Stimulated activated CD4-positive, alpha-beta T cell treated with anti-CD3 and anti-CD28 coated beads, Interleukin-12 subunit alpha, Interleukin-12 subunit beta, amount 100 ng/mL, for 4 hours (primary cell): ENCODE results near the gene CACNA1A.
"Not testable (repeated sequence)": the region's sequence is repeated elsewhere in the genome, so short reads cannot be mapped to it uniquely, and the experiment has no call there.

ENCODE experiments used
- DNase-seq: peaks from one replicate; pipeline ENCODE4 v3.0.0-alpha.2; 2020

The CACNA1A gene

DNA sequence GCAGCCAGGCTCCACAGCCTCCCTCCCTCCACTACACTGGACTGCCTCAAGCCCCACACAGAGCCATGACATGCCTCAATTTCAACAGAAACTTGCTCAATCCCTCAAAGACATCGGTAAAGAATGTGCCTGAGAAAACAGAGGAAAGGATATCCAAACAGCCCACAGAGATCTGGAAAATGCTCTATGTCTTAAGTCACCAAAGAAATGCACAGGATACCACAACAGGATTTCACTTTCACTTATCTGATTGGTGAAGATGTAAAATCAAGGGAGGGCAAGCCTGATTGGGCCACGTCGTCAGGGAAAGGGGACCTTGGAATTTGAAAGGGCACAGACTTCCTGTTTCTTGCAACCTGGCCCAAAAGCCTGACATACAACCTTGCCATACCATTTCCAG, 14.2 kb downstream of the CACNA1A start:
- DNase-seq, result no peak

GRCh38 chr19:13487985-13488384, 18.3 kb downstream of the CACNA1A start:
- DNase-seq, result no peak

DNA sequence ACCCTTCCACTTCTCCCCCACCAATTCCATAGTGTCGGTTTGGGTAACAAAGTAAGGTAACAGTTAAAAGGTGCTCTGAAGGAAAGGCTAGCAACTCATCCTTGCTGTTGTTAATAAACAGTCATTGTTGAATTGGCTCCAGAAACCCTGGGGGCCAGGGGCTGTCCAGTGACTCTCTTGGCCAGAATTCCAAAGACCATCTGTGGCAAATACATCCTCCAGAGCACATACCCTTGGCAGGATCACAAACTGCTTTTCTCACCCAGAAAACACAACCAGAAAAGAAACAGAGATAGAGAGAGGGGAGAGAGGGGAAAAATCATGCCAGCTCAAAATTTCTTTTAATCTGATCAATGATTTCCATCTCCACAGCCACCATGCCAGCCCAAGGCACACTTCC, 22.1 kb downstream of the CACNA1A start:
- no peak for DNase-seq

DNA sequence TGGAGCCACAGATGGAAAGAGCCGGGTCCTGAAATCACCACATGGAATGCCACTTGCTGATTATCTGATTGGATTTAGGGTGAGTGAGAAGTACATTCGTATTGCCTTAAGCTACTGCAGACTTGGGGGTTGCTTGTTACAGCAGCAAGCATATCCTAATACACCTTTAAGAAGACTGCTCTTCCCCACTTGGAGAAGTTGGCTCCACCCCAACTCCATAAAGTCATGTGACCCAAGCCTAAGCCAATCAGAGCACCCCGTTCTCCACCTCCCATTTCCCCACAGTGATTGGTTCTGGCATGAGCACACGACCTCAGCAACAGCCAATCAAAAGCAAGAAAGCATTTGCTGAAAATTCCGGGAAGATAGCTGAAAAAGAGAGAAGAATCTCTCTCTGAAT, 23.1 kb downstream of the CACNA1A start:
- no peak for DNase-seq

DNA sequence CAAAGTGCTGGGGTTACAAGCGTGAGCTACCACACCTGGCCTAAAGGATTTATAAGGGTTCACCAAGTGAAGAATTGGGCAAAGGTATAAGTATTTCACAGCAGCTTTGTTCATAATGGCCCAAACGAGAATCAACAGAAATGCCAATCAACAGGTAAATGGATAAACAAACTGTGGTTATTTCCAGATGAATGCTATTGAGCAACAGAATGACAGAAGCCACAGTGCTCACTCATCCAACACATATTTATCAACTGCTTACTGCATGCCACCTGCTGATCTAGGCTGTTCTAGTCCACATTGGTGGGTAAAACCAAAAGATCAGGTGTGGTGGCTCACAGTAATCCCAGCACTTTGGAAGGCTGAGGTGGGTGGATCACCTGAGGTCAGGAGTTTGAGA, 27.7 kb downstream of the CACNA1A start:
- DNase-seq, result no peak

DNA sequence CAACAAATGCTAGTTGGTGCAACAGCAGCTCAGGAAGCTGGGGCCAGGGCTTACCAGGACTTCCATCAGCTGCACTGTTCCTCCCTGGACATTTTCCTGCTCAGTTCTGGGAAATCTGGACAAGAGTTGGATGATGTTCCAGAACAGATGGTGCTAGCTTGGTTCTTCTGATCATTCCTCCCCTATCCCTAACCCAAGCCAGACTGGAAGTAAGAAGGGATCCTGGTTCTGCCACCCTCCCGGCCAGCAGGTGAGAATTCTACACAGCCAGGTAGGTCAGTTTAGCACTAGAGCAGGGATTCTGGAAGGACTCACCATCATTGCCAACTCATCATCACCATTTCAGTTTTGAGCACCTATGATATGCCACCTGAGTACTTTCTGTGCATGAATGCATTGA, 30.2 kb downstream of the CACNA1A start:
- no peak for DNase-seq

DNA sequence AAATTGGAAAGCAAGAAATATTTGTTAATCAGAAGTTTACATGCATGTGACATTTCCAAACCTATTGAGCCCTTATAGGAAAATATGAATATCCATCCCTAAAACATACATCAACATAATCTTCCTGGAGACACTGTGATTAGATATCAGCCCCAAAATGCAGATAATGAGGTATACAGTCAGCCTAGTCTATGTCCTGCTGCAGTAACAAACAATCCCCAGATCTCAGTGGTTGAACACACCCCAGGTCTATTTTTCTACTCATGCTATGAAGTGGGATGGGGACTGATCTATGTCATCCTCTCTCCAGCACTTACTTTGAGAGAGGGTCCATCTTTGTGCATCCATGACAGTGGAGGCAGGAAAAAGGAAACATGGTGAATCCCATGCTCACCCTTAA, 31.2 kb downstream of the CACNA1A start:
- no peak for DNase-seq

DNA sequence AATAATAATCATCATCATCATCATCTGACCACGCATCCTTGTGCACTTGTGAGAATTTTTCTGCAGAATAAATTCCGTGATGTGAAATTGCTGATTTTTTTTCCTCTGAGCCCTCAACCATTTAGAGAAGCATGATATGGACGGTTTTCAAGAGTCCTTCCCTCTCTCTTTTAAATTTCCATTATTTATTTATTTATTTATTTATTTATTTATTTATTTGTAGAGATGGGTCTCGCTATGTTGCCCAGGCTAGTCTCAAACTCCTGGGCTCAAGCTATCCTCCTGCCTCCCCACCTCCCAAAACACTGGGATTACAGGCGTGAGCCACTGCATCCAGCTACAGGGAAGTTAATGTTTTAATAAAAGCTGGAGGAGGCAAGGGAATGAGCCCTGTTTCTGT, 39.6 kb downstream of the CACNA1A start:
- no peak for DNase-seq

GRCh38 chr19:13463296-13463695, 43.0 kb downstream of the CACNA1A start:
- DNase-seq, result peak; percentile 1

DNA sequence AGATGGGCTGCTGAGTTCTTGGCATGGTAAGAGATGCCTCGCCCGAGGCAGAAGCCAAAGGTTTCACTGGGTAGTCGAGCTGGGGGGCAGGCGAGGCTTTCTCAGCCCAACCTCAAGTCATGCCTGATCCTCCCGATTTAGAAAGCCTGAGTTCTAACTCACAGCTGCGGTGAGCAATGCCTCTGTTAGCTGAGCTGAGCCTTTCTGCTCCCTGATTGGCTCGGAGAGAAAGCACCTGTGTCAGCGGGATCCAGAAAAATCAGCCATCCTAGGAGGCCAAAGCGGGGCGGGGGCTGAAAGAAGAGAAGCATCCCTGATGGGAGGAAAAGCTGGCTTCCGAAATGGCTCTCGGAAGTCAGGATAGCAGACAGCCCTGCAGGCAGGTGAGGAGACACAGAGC, 44.7 kb downstream of the CACNA1A start:
- DNase-seq, result no peak

- no peak for DNase-seq
Measured at GRCh38 chr19:13460045-13460444, 46.2 kb downstream of the CACNA1A start.

- no peak for DNase-seq
Measured at GRCh38 chr19:13459351-13459750, 46.9 kb downstream of the CACNA1A start.

GRCh38 chr19:13451434-13451995, 54.8 kb downstream of the CACNA1A start:
- no peak for DNase-seq

DNA sequence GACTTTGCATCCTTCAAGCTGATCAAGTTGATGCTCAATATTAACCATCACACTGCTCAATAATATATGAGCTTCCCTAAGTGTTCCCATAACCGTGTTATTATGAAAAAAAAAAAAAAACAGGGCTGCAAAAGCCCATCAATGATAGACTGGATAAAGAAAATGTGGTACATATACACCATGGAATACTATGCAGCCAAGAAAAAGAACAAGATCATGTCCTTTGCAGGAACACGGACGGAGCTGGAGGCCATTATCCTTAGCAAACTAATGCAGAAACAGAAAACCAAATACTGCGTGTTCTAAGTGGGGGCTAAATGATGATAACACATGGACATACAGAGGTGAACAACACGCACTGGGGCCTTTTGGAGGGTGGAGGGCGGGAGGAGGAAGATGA, 58.3 kb downstream of the CACNA1A start:
- no peak for DNase-seq

DNA sequence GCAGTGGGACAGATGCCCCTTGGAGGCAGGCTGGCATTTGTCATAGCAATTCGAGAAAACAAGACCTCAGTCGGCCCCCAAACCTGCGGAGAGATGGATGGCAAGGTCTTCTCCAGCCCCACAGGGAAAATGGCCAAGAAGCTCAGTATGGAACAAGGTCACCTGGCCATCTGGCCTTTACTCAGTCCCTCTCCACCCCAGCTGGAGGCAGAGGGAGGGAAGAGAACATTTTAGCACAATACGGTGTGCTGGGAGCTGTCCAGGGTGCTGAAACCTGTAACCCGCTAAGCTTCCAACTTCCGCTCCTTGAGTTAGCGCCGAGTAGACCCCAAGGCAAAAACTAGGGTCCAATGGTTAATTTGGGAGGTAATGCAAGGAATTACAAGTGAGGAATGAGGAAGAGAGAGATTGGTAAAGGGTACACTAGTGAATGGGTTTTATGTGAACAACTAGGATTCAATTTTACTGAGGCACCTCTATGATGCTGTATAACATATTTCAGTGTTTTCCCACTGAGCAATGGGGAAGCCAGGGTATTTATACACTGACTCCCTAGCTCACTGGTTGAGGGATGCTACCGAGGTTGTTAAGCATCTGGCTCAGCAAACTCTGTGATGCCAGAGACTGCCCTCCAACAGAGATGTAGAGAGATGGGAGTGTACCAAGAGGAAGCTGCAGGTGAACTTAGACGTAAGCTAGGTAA, 64.3 kb downstream of the CACNA1A start:
- DNase-seq, result peak; percentile 32

GRCh38 chr19:13437919-13438618, 68.2 kb downstream of the CACNA1A start:
- no peak for DNase-seq

DNA sequence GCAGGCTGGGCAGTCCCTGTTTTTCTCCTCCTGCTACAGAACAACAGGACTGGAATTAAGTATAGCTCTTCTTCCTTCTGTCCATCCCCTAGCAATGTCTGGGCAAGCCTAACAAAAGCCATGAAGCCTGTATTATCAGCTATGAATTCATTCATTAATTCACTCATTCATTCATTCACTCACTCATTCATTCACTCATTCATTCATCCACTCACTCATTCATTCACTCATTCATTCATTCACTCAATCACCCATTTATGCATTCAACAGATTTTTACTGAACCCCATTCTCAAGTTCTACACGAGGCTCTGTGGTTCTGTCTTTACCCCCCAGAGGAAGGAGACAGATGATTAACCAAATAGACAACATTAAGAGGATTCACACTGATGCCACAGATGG, 69.9 kb downstream of the CACNA1A start:
- DNase-seq, result no peak

DNA sequence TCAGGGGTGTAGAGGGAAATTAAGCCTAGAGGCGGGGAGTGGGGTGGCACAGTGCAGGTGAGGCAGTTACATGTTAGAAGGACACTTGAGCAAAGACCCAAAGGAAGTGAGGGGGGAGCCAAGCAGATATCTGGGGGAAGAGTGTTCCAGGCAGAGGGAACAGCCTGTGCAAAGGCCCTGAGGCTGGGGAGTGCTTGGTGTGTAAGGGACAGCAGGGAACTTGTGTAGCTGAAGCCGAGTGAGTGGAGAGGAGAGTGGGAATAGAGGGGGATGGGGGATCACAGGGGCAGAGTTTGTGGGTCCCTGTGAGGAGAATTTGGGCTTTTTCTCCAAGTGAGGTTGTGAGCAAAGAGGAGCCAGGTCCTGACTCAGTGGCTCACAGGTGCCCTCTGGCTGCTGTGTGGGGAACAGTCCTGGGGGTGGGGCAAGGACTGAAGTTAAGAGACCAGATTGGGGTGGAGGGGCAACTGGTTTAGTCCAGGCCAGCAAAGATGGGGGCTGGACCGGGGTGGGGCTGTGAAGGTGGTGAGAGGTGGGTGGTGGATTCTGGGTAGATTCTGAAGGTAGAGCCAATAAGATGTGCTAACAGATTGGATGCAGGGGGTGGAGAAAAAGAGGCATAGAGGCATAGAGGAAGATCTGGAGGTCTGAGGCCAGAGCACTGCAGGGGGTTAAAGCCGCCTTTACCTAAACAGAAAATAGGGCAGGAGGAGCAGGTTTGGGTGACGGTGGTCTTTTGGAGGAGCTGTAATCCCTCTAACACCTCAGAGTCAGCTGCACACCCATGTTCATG, 75.3 kb downstream of the CACNA1A start:
- DNase-seq, result peak; percentile 46

- DNase-seq, result no peak
Measured at GRCh38 chr19:13429563-13429962, 76.7 kb downstream of the CACNA1A start.

DNA sequence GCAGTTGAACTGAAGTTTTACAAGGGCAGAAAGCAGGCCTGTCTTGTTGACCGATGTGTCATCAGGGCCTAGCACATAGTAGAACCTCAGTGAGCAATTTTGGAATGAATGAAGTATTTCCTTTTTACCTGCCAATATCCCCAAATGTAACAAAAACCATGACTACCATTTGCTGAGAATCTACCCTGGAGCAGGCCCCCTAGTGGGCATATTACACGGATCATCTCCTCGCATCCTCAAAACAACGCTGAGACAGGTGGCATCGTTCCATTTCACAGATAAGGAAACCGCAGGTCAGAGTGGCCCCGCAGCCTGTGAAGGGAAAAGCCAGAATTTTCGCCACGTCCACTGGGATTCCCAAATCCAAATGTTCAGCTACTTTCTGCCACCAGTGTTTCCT, 77.9 kb downstream of the CACNA1A start:
- DNase-seq, result no peak

- DNase-seq, result no peak
Measured at GRCh38 chr19:13427273-13428051, 78.8 kb downstream of the CACNA1A start.

DNA sequence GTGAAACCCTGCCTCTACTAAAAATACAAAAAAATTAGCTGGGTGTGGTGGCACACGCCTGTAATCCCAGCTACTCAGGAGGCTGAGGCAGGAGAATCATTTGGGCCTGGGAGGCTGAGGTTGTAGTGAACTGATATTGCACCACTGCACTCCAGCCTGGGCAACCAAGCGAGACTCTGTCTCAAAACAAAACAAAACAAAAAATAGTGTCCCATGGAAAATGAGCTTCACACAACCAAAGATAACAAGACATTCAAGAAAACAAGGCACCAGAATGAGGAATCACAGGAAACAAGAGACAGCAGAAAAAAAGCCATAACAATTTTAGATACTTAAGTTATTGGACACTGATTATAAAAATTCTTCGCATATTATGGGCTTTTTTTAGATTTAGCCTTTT, 80.4 kb downstream of the CACNA1A start:
- DNase-seq, result not testable (repeated sequence)

- DNase-seq, result no peak
Measured at GRCh38 chr19:13425151-13425550, 81.1 kb downstream of the CACNA1A start.
